HepG2 (cell line): Measurements from ENCODE around the gene CFAP206. TPM values are rescaled to one million over a fixed set of nuclear protein-coding genes. Genes with fewer than 3 reads are reported as not detected.

Experiments
- FOXJ3 ChIP-seq: sonication (generic); formaldehyde crosslinking; IDR thresholded peaks from 2 replicates; pipeline ENCODE4 v1.4.0; 2020; ENCODE audit warnings: missing genetic modification reagents, mild to moderate bottlenecking, borderline replicate concordance
- NR2F6 ChIP-seq, 2 experiments: IDR thresholded peaks; 2 replicates each; pipeline ENCODE4 v1.6.1; 2016; ENCODE audit warnings: antibody characterized with exemption in 1 of 2, mild to moderate bottlenecking in 1 of 2
- NRL ChIP-seq: sonication (generic); formaldehyde crosslinking; IDR thresholded peaks from 2 replicates; pipeline ENCODE4 v1.5.0; 2020; ENCODE audit warnings: missing genetic modification reagents, mild to moderate bottlenecking, moderate library complexity, borderline replicate concordance
- SNRNP70 ChIP-seq: fragments of 200-400 bp; formaldehyde crosslinking; IDR thresholded peaks from 2 replicates; pipeline ENCODE4 v1.6.1; 2017; ENCODE audit warnings: mild to moderate bottlenecking, low read depth, low read length, moderate library complexity
- TCF7L2 ChIP-seq: IDR thresholded peaks from 2 replicates; pipeline ENCODE4 v1.6.1; 2011; ENCODE audit warnings: mild to moderate bottlenecking, low read depth, low read length, moderate library complexity
- THAP11 ChIP-seq: IDR thresholded peaks from 2 replicates; pipeline ENCODE4 v1.6.1; 2016; ENCODE audit warnings: missing biosample characterization, missing genetic modification reagents
- ZBTB43 ChIP-seq: sonication (generic); formaldehyde crosslinking; conservative IDR thresholded peaks from 2 replicates; pipeline ENCODE4 v1.4.0; 2020; ENCODE audit warnings: missing genetic modification reagents
- ZNF33A ChIP-seq: sonication (generic); formaldehyde crosslinking; IDR thresholded peaks from 2 replicates; pipeline ENCODE4 v1.5.1; 2020; ENCODE audit warnings: missing genetic modification reagents, mild to moderate bottlenecking, moderate library complexity, borderline replicate concordance
- ZNF383 ChIP-seq: sonication (generic); formaldehyde crosslinking; IDR thresholded peaks from 2 replicates; pipeline ENCODE4 v1.4.0; 2020; ENCODE audit warnings: missing genetic modification reagents, mild to moderate bottlenecking, borderline replicate concordance
- ZNF451 ChIP-seq: sonication (generic); formaldehyde crosslinking; IDR thresholded peaks from 2 replicates; pipeline ENCODE4 v1.5.0; 2020; ENCODE audit warnings: mild to moderate bottlenecking, missing genetic modification reagents
- ZNF513 ChIP-seq: sonication (generic); formaldehyde crosslinking; conservative IDR thresholded peaks from 2 replicates; pipeline ENCODE4 v1.5.0; 2020; ENCODE audit warnings: missing genetic modification reagents
- ZNF687 ChIP-seq: sonication (generic); formaldehyde crosslinking; IDR thresholded peaks from 2 replicates; pipeline ENCODE4 v1.5.1; 2020; ENCODE audit warnings: mild to moderate bottlenecking, missing genetic modification reagents, moderate library complexity
- ZNF776 ChIP-seq: sonication (generic); formaldehyde crosslinking; IDR thresholded peaks from 2 replicates; pipeline ENCODE4 v1.4.0; 2020; ENCODE audit warnings: mild to moderate bottlenecking, missing genetic modification reagents
- polyA plus RNA-seq, 8 experiments: library from polyadenylated mRNA; depleted of rRNA in 3 of 8; stranded (reverse) in 7 of 8; unstranded in 1 of 8; fragments of >200 nt; fragmentation: Illumina TruSeq in 4 of 8; extraction: Trizol in 4 of 8; gene quantifications; 2 replicates each; pipeline versions ENCODE4 v1.2.1 to v1.2.3, GENCODE V29; 2011 to 2016; ENCODE audit warnings: low read depth in 4 of 8, missing spikeins in 1 of 8, mixed read lengths in 1 of 8; ENCODE audit not compliant: insufficient read depth in 1 of 8
- total RNA-seq, 5 experiments: library from RNA; depleted of rRNA; stranded (reverse); fragments of >200 nt; fragmentation: Illumina TruSeq; extraction: Trizol; gene quantifications; 2 replicates each; pipeline ENCODE4 v1.2.3, GENCODE V29; 2016; ENCODE audit warnings: low read depth in 1 of 5
- TF ChIP-seq, protein P1 (sequence below): sonication (generic); formaldehyde crosslinking; IDR thresholded peaks from 2 replicates; pipeline ENCODE4 v1.4.0; 2020; ENCODE audit warnings: missing genetic modification reagents
- TF ChIP-seq, protein P2 (sequence below): sonication (generic); formaldehyde crosslinking; IDR thresholded peaks from 2 replicates; pipeline ENCODE4 v1.4.0; 2020; ENCODE audit warnings: missing genetic modification reagents

CFAP206 gene
- total and polyA plus RNA-seq, 2 of the 13 experiments (the other 11 are each of a cell fraction or from before 2014, with no cell fraction given) = not detected

GRCh38 chr6:87472525-87473418 is 65.0 kb downstream of the CFAP206 start, which contains the start of gene SLC35A1 (continued):
- TF ChIP-seq ZNF687 (CRISPR knock-in tag) (peak; percentile 86), NR2F6 (IDR thresholded peaks at IDR 0.05) (no peak), NR2F6 (CRISPR knock-in tag; IDR thresholded peaks at IDR 0.05) (no peak), ZNF33A (CRISPR knock-in tag) (no peak), THAP11 (CRISPR knock-in tag) (peak; percentile 98), ZNF776 (CRISPR knock-in tag) (peak; percentile 93), ZNF383 (CRISPR knock-in tag) (no peak), SNRNP70 (no peak), FOXJ3 (CRISPR knock-in tag) (0 out of 2 replicates have a peak, but pooled peaks have one; percentile 49), ZBTB43 (CRISPR knock-in tag) (peak; percentile 57; the same call in 1 of the 2 replicates), ZNF513 (CRISPR knock-in tag) (0 out of 2 replicates have a peak, but pooled peaks have one; percentile 42), TCF7L2 (no peak), ZNF451 (CRISPR knock-in tag) (peak; percentile 86; the same call in 1 of the 2 replicates), NRL (CRISPR knock-in tag) (peak; percentile 86)
- TF ChIP-seq, protein P1, sequence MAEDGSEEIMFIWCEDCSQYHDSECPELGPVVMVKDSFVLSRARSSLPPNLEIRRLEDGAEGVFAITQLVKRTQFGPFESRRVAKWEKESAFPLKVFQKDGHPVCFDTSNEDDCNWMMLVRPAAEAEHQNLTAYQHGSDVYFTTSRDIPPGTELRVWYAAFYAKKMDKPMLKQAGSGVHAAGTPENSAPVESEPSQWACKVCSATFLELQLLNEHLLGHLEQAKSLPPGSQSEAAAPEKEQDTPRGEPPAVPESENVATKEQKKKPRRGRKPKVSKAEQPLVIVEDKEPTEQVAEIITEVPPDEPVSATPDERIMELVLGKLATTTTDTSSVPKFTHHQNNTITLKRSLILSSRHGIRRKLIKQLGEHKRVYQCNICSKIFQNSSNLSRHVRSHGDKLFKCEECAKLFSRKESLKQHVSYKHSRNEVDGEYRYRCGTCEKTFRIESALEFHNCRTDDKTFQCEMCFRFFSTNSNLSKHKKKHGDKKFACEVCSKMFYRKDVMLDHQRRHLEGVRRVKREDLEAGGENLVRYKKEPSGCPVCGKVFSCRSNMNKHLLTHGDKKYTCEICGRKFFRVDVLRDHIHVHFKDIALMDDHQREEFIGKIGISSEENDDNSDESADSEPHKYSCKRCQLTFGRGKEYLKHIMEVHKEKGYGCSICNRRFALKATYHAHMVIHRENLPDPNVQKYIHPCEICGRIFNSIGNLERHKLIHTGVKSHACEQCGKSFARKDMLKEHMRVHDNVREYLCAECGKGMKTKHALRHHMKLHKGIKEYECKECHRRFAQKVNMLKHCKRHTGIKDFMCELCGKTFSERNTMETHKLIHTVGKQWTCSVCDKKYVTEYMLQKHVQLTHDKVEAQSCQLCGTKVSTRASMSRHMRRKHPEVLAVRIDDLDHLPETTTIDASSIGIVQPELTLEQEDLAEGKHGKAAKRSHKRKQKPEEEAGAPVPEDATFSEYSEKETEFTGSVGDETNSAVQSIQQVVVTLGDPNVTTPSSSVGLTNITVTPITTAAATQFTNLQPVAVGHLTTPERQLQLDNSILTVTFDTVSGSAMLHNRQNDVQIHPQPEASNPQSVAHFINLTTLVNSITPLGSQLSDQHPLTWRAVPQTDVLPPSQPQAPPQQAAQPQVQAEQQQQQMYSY = peak; percentile 66
- TF ChIP-seq, protein P2, sequence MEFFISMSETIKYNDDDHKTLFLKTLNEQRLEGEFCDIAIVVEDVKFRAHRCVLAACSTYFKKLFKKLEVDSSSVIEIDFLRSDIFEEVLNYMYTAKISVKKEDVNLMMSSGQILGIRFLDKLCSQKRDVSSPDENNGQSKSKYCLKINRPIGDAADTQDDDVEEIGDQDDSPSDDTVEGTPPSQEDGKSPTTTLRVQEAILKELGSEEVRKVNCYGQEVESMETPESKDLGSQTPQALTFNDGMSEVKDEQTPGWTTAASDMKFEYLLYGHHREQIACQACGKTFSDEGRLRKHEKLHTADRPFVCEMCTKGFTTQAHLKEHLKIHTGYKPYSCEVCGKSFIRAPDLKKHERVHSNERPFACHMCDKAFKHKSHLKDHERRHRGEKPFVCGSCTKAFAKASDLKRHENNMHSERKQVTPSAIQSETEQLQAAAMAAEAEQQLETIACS (CRISPR knock-in tag) = peak; percentile 63
